IMR-90 (cell line): Measurements from ENCODE around the gene TNS1. TPM values are rescaled to one million over a fixed set of nuclear protein-coding genes. Genes with fewer than 3 reads are reported as not detected.

ENCODE experiments used
- ATAC-seq: fragments of 200-7000 bp; cut with Tn5 transposase; 2 replicates; pipeline ENCODE4 v1.9.1; 2020; ENCODE audit warnings: low read depth, mild to moderate bottlenecking, moderate library complexity
- BruUV-seq: library from RNA; stranded (reverse); fragments of 400-500 nt; replicated peaks from 2 replicates; lab custom pipeline; 2021; lab: Mats Ljungman, UMichigan
- CTCF ChIA-PET: fragments of 300-600 bp; formaldehyde crosslinking; extraction: SDS; loops from one replicate; lab custom pipeline; 2021; ENCODE audit warnings: antibody characterized with exemption; lab: Yijun Ruan, JAX
- POLR2A ChIA-PET: fragments of 300-600 bp; sonication (Branson Sonifier 250); formaldehyde crosslinking; loops from one replicate; lab custom pipeline; 2022; ENCODE audit warnings: antibody characterized with exemption; ENCODE audit not compliant: unreplicated experiment; lab: Charles Lee
- DNase-seq: peaks from one replicate; pipeline ENCODE4 v3.0.0; 2013
- H2AFZ ChIP-seq: replicated peaks from 2 replicates; pipeline ENCODE3; 2013; ENCODE audit warnings: low read length, mild to moderate bottlenecking; ENCODE audit not compliant: poor library complexity
- H2AK5ac ChIP-seq: 2 replicates; pipeline ENCODE4 v1.6.1; 2013; ENCODE audit warnings: low read depth, low read length, inconsistent platforms
- H2AK9ac ChIP-seq: replicated peaks from 2 replicates; pipeline ENCODE3; 2013; ENCODE audit warnings: mild to moderate bottlenecking, low read depth, low read length, moderate library complexity; ENCODE audit not compliant: poor library complexity
- H2BK120ac ChIP-seq: 2 replicates; pipeline ENCODE4 v1.6.1; 2013; ENCODE audit warnings: low read depth, low read length, inconsistent platforms
- H2BK15ac ChIP-seq: 3 replicates; pipeline ENCODE4 v1.6.1; 2013; ENCODE audit warnings: low read depth, low read length, inconsistent platforms
- H2BK20ac ChIP-seq: 2 replicates; pipeline ENCODE4 v1.6.1; 2013; ENCODE audit warnings: low read depth, mild to moderate bottlenecking, inconsistent platforms, low read length, moderate library complexity
- H2BK5ac ChIP-seq: 2 replicates; pipeline ENCODE4 v1.6.1; 2013; ENCODE audit warnings: mild to moderate bottlenecking, low read depth, low read length, inconsistent platforms; ENCODE audit not compliant: poor library complexity, severe bottlenecking
- H3K14ac ChIP-seq: replicated peaks from 2 replicates; pipeline ENCODE4 v1.6.1; 2013; ENCODE audit warnings: low read depth, low read length, inconsistent platforms
- H3K18ac ChIP-seq: 2 replicates; pipeline ENCODE4 v1.6.1; 2013; ENCODE audit warnings: low read depth, low read length, control low read depth
- H3K23ac ChIP-seq: 2 replicates; pipeline ENCODE4 v1.6.1; 2013; ENCODE audit warnings: low read depth, low read length, inconsistent platforms
- H3K27ac ChIP-seq: 2 replicates; pipeline ENCODE4 v1.5.1; 2013; ENCODE audit warnings: mild to moderate bottlenecking, control low read depth, low read length; ENCODE audit not compliant: insufficient read depth
- H3K27me3 ChIP-seq: 2 replicates; pipeline ENCODE4 v1.6.1; 2013; ENCODE audit warnings: low read length; ENCODE audit not compliant: control insufficient read depth, insufficient read depth
- H3K36me3 ChIP-seq: 2 replicates; pipeline ENCODE4 v1.6.1; 2013; ENCODE audit warnings: low read length, mixed read lengths; ENCODE audit not compliant: control insufficient read depth, insufficient read depth
- H3K4ac ChIP-seq: 2 replicates; pipeline ENCODE4 v1.6.1; 2013; ENCODE audit warnings: low read depth, low read length, inconsistent platforms
- H3K4me1 ChIP-seq: 2 replicates; pipeline ENCODE4 v1.6.1; 2013; ENCODE audit warnings: low read length, mixed read lengths; ENCODE audit not compliant: control insufficient read depth, insufficient read depth
- H3K4me2 ChIP-seq: 2 replicates; pipeline ENCODE4 v1.6.1; 2013; ENCODE audit warnings: low read depth, mild to moderate bottlenecking, control low read depth, low read length, moderate library complexity
- H3K4me3 ChIP-seq: 2 replicates; pipeline ENCODE4 v1.5.1; 2013; ENCODE audit warnings: low read depth, mild to moderate bottlenecking, control low read depth, low read length, moderate library complexity; ENCODE audit not compliant: insufficient read depth
- H3K56ac ChIP-seq: 2 replicates; pipeline ENCODE4 v1.6.1; 2013; ENCODE audit warnings: low read length, inconsistent platforms; ENCODE audit not compliant: insufficient read depth; ENCODE audit errors: extremely low read depth
- H3K79me1 ChIP-seq, 2 experiments: 2 replicates each; pipeline ENCODE4 v1.6.1; 2013; ENCODE audit warnings: low read length in 2 of 2, inconsistent platforms in 1 of 2, low read depth in 1 of 2
- H3K9ac ChIP-seq: 2 replicates; pipeline ENCODE4 v1.6.1; 2013; ENCODE audit warnings: low read depth, low read length, control low read depth
- H3K9me1 ChIP-seq: 2 replicates; pipeline ENCODE4 v1.6.1; 2013; ENCODE audit warnings: low read length, inconsistent platforms; ENCODE audit not compliant: insufficient read depth
- H3K9me3 ChIP-seq: 2 replicates; pipeline ENCODE4 v1.6.1; 2013; ENCODE audit warnings: low read length; ENCODE audit not compliant: control insufficient read depth, insufficient read depth
- H4K20me1 ChIP-seq: 2 replicates; pipeline ENCODE4 v1.6.1; 2013; ENCODE audit warnings: low read length, inconsistent platforms; ENCODE audit not compliant: insufficient read depth
- H4K5ac ChIP-seq: 2 replicates; pipeline ENCODE4 v1.6.1; 2013; ENCODE audit warnings: mild to moderate bottlenecking, low read depth, low read length, control low read depth
- H4K8ac ChIP-seq, 2 experiments: 2 replicates each; pipeline ENCODE4 v1.6.1; 2013; ENCODE audit warnings: low read depth in 2 of 2, low read length in 2 of 2, control low read depth in 1 of 2, inconsistent platforms in 1 of 2
- H4K91ac ChIP-seq: 2 replicates; pipeline ENCODE4 v1.6.1; 2013; ENCODE audit warnings: low read depth, low read length, inconsistent platforms; ENCODE audit not compliant: insufficient read depth
- FOS ChIP-seq: fragments of 150-350 bp; IDR thresholded peaks from 2 replicates; pipeline ENCODE4 v1.6.1; 2016; ENCODE audit warnings: low read depth, low read length
- MAZ ChIP-seq: IDR thresholded peaks from 2 replicates; pipeline ENCODE4 v1.6.1; 2012; ENCODE audit warnings: low read depth, mild to moderate bottlenecking, low read length, improper control_type of control experiment, moderate library complexity, borderline replicate concordance
- NFE2L2 ChIP-seq: fragments of 150-350 bp; IDR thresholded peaks from 2 replicates; pipeline ENCODE4 v1.6.1; 2016; ENCODE audit warnings: low read depth, mild to moderate bottlenecking, low read length
- RFX5 ChIP-seq: IDR thresholded peaks from 2 replicates; pipeline ENCODE4 v1.8.0; 2012; ENCODE audit warnings: low read depth, mild to moderate bottlenecking, low read length, moderate library complexity
- WGBS, 2 experiments: methylation state at CpG; one replicate each; pipeline versions ENCODE4 v1.1.5 to v1.1.7; 2013; ENCODE audit warnings: missing lambda C conversion rate in 2 of 2; ENCODE audit not compliant: insufficient read length in 1 of 2; ENCODE audit errors: extremely low coverage in 2 of 2; 5-methylcytosine and 5-hydroxymethylcytosine counted together
- dilution Hi-C: fragments of 300-500 bp; cut with HindIII; formaldehyde crosslinking; loops from one replicate; pipeline ENCODE4 v1.14.3; 2018; ENCODE audit warnings: low sequenced_read_pairs; ENCODE audit not compliant: unreplicated experiment
- in situ Hi-C: fragments of 300-500 bp; cut with MboI; formaldehyde crosslinking; loops from 3 replicates; pipeline ENCODE4 v1.14.3; 2019; ENCODE audit warnings: low sequenced_read_pairs, inconsistent platforms, mixed read lengths
- intact Hi-C: fragments of 100-400 bp; cut with micrococcal nuclease; formaldehyde crosslinking; loops from 2 replicates; pipeline ENCODE4 v1.10.0; 2022
- polyA plus RNA-seq, 3 experiments: library from polyadenylated mRNA; depleted of rRNA; stranded (reverse); fragments of >200 nt; gene quantifications; 2 replicates each; pipeline ENCODE4 v1.2.3, GENCODE V29; 2012; ENCODE audit warnings: low replicate concordance in 1 of 3
- total RNA-seq: library from RNA; depleted of rRNA; stranded (reverse); fragments of >200 nt; gene quantifications from 2 replicates; pipeline ENCODE4 v1.2.3, GENCODE V29; 2012

The TNS1 gene
- total and polyA plus RNA-seq, 2 of the 4 experiments (the other 2 are of a cell fraction): 41.1 to 45.2 TPM

DNA sequence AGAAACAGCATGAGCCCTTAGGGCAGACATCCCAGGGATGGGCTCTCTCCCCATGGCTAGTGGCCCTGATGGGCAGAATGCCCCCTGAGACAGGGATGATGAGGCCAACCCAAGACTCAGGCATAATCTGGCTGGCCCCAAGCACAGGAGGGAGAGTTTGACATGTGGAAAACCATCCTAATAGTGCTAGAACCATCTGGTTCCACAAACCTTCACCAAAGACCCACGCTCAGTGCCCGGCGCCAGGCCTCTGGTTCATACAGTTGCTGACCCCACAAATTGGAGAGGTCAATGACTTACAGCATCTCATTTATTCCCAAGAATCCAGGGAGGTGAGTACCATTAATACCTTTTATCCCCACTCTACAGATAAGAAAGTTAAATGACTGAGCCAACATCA is 95.5 kb downstream of the TNS1 start:
- peaks cover 23 to 74% of the 10 kb centered on the region in 2 experiments; a peak in 3 of 4 replicates for H3K79me1 ChIP-seq
- dilution Hi-C loops: no loop called here

More for the DNA sequence above, 95.5 kb downstream of the TNS1 start:
- intact Hi-C loops (no loop called here), in situ Hi-C loops (no loop called here)
- Histone ChIP-seq H3K4me2 (no peak overlapping the region), H4K8ac (no peak overlapping the region), H3K27ac (no peak overlapping the region), H2BK5ac (no peak overlapping the region), H3K18ac (no peak overlapping the region), H4K20me1 (peaks cover 27% of the 10 kb centered on the region), H3K9ac (no peak overlapping the region), H3K4me3 (no peak overlapping the region), H2AK5ac (no peak overlapping the region), H3K4me1 (peaks cover 50% of the 10 kb centered on the region), H3K27me3 (no peaks in the 10 kb centered on the region), H2BK15ac (no peak overlapping the region), H3K14ac (peak overlapping the region; percentile 26; the same call in 1 of the 2 replicates), H3K23ac (no peak overlapping the region), H3K4ac (no peak overlapping the region), H2AK9ac (no peak overlapping the region), H4K5ac (no peak overlapping the region), H2BK120ac (no peak overlapping the region), H3K9me1 (peaks cover 29% of the 10 kb centered on the region), H2AFZ (no peak overlapping the region), H3K56ac (no peak overlapping the region), H2BK20ac (no peak overlapping the region), H3K9me3 (no peaks in the 10 kb centered on the region), H3K36me3 (peaks cover 5% of the 10 kb centered on the region), H4K91ac (no peak overlapping the region)
- DNase-seq (no peak), ATAC-seq (no peak)
- WGBS, 2 experiments: no CpG with 5 or more reads among the region's 3 CpGs
- TF ChIP-seq FOS (no peak), NFE2L2 (no peak), RFX5 (no peak), MAZ (no peak)
- ChIA-PET CTCF (no interaction called here), POLR2A (no interaction called here)
- BruUV-seq: no TSS peak
